LNCAP (cell line): Measurements from ENCODE around the gene MTREX.
A peak's percentile ranks its signal among the peaks of the same experiment; 100 is the strongest.

Experiments used
- TF ChIP-seq, protein P1 (sequence below): fragments of 450-650 bp; IDR thresholded peaks from 2 replicates; pipeline ENCODE4 v1.5.1; 2017; ENCODE audit warnings: mild to moderate bottlenecking

The MTREX gene

DNA sequence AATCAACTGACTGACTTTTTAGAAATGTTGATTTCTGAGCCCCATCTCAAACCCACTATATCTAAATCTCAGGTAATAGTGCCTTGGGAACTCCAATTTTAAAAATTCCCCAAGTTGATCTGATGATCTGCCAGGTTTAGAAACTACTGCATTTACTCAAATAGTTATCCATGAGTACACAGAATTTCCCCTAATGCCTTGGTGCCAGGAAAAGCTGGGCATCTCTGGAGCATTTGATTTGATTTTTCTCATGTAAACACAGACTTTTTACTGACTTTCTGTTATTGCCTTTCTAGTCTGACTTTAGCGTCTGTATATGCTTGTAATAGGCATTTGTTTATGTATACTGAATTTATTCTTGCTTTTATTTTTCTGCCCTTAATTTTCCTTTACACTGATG, 35.8 kb downstream of the MTREX start:
- TF ChIP-seq, protein P1, sequence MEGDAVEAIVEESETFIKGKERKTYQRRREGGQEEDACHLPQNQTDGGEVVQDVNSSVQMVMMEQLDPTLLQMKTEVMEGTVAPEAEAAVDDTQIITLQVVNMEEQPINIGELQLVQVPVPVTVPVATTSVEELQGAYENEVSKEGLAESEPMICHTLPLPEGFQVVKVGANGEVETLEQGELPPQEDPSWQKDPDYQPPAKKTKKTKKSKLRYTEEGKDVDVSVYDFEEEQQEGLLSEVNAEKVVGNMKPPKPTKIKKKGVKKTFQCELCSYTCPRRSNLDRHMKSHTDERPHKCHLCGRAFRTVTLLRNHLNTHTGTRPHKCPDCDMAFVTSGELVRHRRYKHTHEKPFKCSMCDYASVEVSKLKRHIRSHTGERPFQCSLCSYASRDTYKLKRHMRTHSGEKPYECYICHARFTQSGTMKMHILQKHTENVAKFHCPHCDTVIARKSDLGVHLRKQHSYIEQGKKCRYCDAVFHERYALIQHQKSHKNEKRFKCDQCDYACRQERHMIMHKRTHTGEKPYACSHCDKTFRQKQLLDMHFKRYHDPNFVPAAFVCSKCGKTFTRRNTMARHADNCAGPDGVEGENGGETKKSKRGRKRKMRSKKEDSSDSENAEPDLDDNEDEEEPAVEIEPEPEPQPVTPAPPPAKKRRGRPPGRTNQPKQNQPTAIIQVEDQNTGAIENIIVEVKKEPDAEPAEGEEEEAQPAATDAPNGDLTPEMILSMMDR = no peak

DNA sequence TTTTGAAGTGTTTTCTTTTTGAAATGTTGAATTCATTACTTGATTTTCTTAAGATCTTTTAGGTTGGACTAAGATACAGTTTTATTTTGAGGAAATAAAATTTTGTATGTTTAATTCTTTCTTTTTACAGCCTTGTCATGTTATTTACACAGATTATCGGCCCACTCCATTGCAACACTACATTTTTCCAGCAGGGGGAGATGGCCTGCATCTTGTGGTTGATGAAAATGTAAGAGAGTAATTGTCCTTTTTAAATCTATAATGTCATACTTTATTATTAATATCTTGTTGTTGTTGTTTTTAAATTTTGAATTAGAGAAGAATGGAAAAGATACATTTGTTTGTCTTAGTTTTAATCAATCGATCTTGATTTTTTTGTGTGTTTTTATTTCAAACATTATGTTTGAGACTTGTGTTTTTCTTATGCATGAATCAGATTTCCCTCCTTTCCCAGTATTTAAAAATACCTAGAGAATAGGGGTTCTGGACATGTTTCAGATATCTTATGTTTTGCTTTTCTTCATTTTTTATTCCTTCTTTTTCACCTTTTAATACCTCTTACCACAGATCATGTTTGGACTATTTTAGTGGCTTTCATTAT, 36.7 kb downstream of the MTREX start:
- TF ChIP-seq, protein P1 = peak; percentile 91

GRCh38 chr5:55345327-55345726, 37.5 kb downstream of the MTREX start:
- TF ChIP-seq, protein P1 = no peak

DNA sequence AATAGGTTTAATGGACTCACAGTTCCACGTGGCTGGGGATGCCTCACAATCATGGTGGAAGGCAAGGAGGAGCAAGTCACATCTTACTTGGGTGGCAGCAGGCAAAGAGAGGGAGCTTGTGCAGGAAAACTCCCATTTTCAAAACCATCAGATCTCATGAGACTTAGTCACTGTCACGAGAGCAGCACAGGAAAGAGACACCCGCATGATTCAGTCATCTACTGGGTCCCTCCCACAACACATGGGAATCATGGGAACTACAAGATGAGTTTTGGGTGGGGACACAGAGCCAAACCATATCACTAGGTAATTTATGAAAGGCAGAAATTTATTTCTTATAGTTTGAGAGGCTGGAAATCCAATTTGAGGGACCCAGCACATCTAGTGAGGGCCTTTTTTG, 40.0 kb downstream of the MTREX start:
- TF ChIP-seq, protein P1 = no peak

DNA sequence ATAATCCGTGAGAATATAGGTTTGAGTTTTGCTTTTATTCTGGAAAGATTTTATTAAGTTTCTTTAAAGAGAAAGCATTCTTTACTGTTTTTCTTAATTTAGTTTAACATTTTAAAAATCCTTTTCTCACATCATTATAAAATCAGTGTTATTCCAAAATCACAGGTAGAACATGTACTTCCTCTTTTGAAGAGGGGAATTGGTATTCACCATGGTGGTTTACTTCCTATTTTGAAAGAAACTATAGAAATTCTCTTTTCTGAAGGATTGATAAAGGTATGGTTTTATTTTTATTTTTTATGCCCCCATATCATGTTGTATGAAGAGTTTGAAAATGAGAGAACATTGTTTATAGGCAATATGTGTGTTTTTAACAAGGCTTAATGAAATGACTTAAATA, 43.0 kb downstream of the MTREX start:
- TF ChIP-seq, protein P1 = no peak

DNA sequence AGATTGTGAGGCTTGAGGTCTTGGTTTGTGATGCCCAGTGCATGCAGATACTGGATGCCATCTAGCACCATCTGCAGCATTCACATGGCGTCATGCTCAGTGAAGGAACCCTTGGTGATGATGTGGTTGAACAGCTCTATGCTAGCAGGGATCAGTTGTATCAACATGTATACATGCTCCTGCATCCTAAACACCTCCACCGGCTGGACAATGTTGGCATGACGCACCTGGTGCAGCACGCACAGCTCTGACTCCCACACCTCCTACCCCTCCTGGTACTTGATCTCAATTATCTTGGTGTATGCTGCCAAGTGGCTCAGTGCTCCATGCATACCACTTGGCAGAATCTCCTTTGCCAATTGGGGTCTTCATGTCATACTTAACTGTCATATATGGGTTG, 49.1 kb downstream of the MTREX start:
- TF ChIP-seq, protein P1 = no peak

DNA sequence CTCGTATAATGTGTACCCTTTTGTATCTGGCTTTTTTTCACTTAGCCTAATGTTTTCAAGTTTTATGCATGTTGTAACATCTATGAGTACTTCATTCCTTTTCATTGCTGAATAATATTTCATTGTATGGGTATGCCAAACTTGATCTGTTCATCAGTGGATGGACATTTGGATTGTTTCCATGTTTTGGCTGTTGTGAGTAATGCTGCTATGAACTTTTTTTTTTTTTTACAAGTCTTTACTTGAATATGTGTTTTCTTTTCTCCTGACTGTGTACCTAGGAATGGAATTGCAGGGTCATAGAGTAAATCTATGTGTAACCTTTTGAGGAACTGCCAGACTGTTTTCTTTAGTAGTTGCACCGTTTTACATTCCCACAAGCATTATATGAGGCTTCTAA, 52.4 kb downstream of the MTREX start:
- TF ChIP-seq, protein P1 = no peak

- TF ChIP-seq, protein P1 = no peak
Observed at GRCh38 chr5:55363856-55364255, 56.1 kb downstream of the MTREX start.
